GM12878 (cell line): ENCODE results near the gene FLACC1. TPM values are rescaled to one million over a fixed set of nuclear protein-coding genes. Genes with fewer than 3 reads are reported as not detected.
A peak's percentile ranks its signal among the peaks of the same experiment; 100 is the strongest.

Source experiments
- ATAC-seq: fragments of 200-7000 bp; cut with Tn5 transposase; 3 replicates; pipeline ENCODE4 v1.9.1; 2020; ENCODE audit warnings: mild to moderate bottlenecking, moderate library complexity
- BruUV-seq: library from RNA; stranded (reverse); fragments of 400-500 nt; replicated peaks from 2 replicates; lab custom pipeline; 2021; lab: Mats Ljungman, UMichigan
- CTCF ChIA-PET: fragments of 300-600 bp; sonication (Branson Sonifier 250); formaldehyde crosslinking; extraction: SDS; loops from one replicate; lab custom pipeline; 2021; ENCODE audit warnings: inconsistent platforms; lab: Yijun Ruan, JAX
- POLR2A ChIA-PET: fragments of 350-600 bp; formaldehyde crosslinking; extraction: SDS; loops from one replicate; lab custom pipeline; 2021; ENCODE audit warnings: inconsistent platforms; lab: Charles Lee
- RAD21 ChIA-PET: fragments of 300-600 bp; sonication (Branson Sonifier 250); formaldehyde crosslinking; loops from one replicate; lab custom pipeline; 2023; ENCODE audit warnings: antibody characterized with exemption; ENCODE audit not compliant: unreplicated experiment; lab: Charles Lee
- SMC1A ChIA-PET: fragments of 300-600 bp; sonication (Branson Sonifier 250); formaldehyde crosslinking; loops from one replicate; lab custom pipeline; 2023; ENCODE audit not compliant: unreplicated experiment, uncharacterized antibody; lab: Charles Lee
- DNase-seq: peaks from one replicate; pipeline ENCODE4 v3.0.0-alpha.2; 2011; ENCODE audit warnings: low read depth, low spot score
- FAIRE-seq: peaks from 3 replicates; lab custom pipeline; 2011; peaks lifted over from hg19 to GRCh38; lab: Jason Lieb, UNC
- H2AFZ ChIP-seq: 2 replicates; pipeline ENCODE4 v1.6.0; 2011; ENCODE audit warnings: low read depth, low read length, control low read depth; ENCODE audit not compliant: control insufficient read depth
- H3K27ac ChIP-seq: 2 replicates; pipeline ENCODE4 v1.5.1; 2011; ENCODE audit warnings: control low read depth; ENCODE audit not compliant: control insufficient read depth, insufficient read depth
- H3K27me3 ChIP-seq, 2 experiments: replicated peaks in 1 of 2; 2 replicates each; pipeline versions ENCODE4 v1.6.0 to v1.6.1; 2011; ENCODE audit warnings: low read length in 1 of 2; ENCODE audit not compliant: control insufficient read depth in 2 of 2, insufficient read depth in 2 of 2
- H3K36me3 ChIP-seq, 2 experiments: 2 replicates each; pipeline ENCODE4 v1.5.1; 2011; ENCODE audit warnings: low read length in 1 of 2; ENCODE audit not compliant: control insufficient read depth in 2 of 2, insufficient read depth in 2 of 2
- H3K4me1 ChIP-seq: 2 replicates; pipeline ENCODE4 v1.6.1; 2011; ENCODE audit warnings: mild to moderate bottlenecking, low read length, moderate library complexity, mixed read lengths; ENCODE audit not compliant: control insufficient read depth, insufficient read depth
- H3K4me2 ChIP-seq: 2 replicates; pipeline ENCODE4 v1.6.0; 2011; ENCODE audit warnings: control low read depth; ENCODE audit not compliant: control insufficient read depth, insufficient read depth
- H3K4me3 ChIP-seq: fragments of 200-600 bp; sonication (generic); 2 replicates; pipeline ENCODE4 v1.5.1; 2016
- H3K79me2 ChIP-seq: 2 replicates; pipeline ENCODE4 v1.6.0; 2011; ENCODE audit warnings: low read length; ENCODE audit not compliant: control insufficient read depth, insufficient read depth
- H3K9ac ChIP-seq: 2 replicates; pipeline ENCODE4 v1.8.0; 2011; ENCODE audit warnings: low read length, control low read depth, mixed read lengths; ENCODE audit not compliant: control insufficient read depth, insufficient read depth
- H3K9me3 ChIP-seq: replicated peaks from 3 replicates; pipeline ENCODE4 v1.5.1; 2011; ENCODE audit warnings: mild to moderate bottlenecking, low read length; ENCODE audit not compliant: control insufficient read depth, insufficient read depth
- H4K20me1 ChIP-seq: 2 replicates; pipeline ENCODE4 v1.6.0; 2011; ENCODE audit not compliant: control insufficient read depth, insufficient read depth
- DPF2 ChIP-seq: fragments of 450-650 bp; IDR thresholded peaks from 2 replicates; pipeline ENCODE4 v1.6.1; 2017; ENCODE audit warnings: mild to moderate bottlenecking
- NR2F1 ChIP-seq: fragments of 450-650 bp; conservative IDR thresholded peaks from 2 replicates; pipeline ENCODE4 v1.6.1; 2017; ENCODE audit warnings: mild to moderate bottlenecking
- RAD21 ChIP-seq: IDR thresholded peaks from 2 replicates; pipeline ENCODE4 v1.6.1; 2011; ENCODE audit warnings: mild to moderate bottlenecking, low read depth, low read length, moderate library complexity; ENCODE audit not compliant: insufficient read depth
- SPI1 ChIP-seq: IDR thresholded peaks from 2 replicates; pipeline ENCODE4 v1.6.1; 2011; ENCODE audit warnings: low read depth, mild to moderate bottlenecking, low read length, moderate library complexity, borderline replicate concordance; ENCODE audit not compliant: insufficient read depth
- WGBS: methylation state at CpG from one replicate; pipeline ENCODE4 v1.1.6; 2016; ENCODE audit warnings: low lambda C conversion rate; ENCODE audit not compliant: insufficient replicate concordance, insufficient coverage; ENCODE audit errors: missing lambda C conversion rate; 5-methylcytosine and 5-hydroxymethylcytosine counted together
- in situ Hi-C: fragments of 300-500 bp; cut with MboI; formaldehyde crosslinking; loops from 9 replicates; pipeline ENCODE4 v1.14.3; 2018; ENCODE audit warnings: mixed read lengths
- intact Hi-C: fragments of 100-400 bp; cut with micrococcal nuclease; formaldehyde crosslinking; loops from one replicate; pipeline ENCODE4 v1.14.2; 2022; ENCODE audit not compliant: unreplicated experiment
- polyA plus RNA-seq, 11 experiments: library from polyadenylated mRNA; depleted of rRNA in 4 of 11; unstranded in 6 of 11; stranded (reverse) in 5 of 11; fragments of >200 nt; fragmentation: Nextera tagmentation in 4 of 11; fragmentation: Illumina TruSeq in 1 of 11; extraction: Ambion mirVana in 4 of 11; extraction: Trizol in 1 of 11; gene quantifications; 1 replicate in 1 of 11; 2 replicates in 10 of 11; pipeline versions ENCODE4 v1.2.1 to v1.2.3, GENCODE V29; 2011 to 2016; ENCODE audit warnings: inconsistent platforms in 2 of 11, missing spikeins in 2 of 11, low read depth in 1 of 11
- total RNA-seq, 4 experiments: library from RNA; depleted of rRNA in 3 of 4; stranded (reverse); fragments of >200 nt in 3 of 4; fragmentation: Illumina TruSeq in 1 of 4; extraction: Trizol in 1 of 4; gene quantifications; 2 replicates each; pipeline versions ENCODE4 v1.2.1 to v1.2.3, GENCODE V29; 2013 to 2021
- TF ChIP-seq, protein P1 (sequence below), 3 experiments: IDR thresholded peaks in 2 of 3; conservative IDR thresholded peaks in 1 of 3; 2 replicates each; pipeline ENCODE4 v1.5.1; 2011; ENCODE audit warnings: low read depth in 3 of 3, low read length in 3 of 3, mild to moderate bottlenecking in 3 of 3, control low read depth in 2 of 3, moderate library complexity in 2 of 3, inconsistent platforms in 1 of 3, mixed read lengths in 1 of 3; ENCODE audit not compliant: control insufficient read depth in 2 of 3, insufficient read depth in 1 of 3; ENCODE audit errors: extremely low read depth in 1 of 3

The FLACC1 gene
- total and polyA plus RNA-seq, 10 of the 15 experiments (the other 5 are each of a cell fraction or from before 2014, with no cell fraction given): 0.08 to 0.54 (median 0.30) TPM; not detected in 2

DNA sequence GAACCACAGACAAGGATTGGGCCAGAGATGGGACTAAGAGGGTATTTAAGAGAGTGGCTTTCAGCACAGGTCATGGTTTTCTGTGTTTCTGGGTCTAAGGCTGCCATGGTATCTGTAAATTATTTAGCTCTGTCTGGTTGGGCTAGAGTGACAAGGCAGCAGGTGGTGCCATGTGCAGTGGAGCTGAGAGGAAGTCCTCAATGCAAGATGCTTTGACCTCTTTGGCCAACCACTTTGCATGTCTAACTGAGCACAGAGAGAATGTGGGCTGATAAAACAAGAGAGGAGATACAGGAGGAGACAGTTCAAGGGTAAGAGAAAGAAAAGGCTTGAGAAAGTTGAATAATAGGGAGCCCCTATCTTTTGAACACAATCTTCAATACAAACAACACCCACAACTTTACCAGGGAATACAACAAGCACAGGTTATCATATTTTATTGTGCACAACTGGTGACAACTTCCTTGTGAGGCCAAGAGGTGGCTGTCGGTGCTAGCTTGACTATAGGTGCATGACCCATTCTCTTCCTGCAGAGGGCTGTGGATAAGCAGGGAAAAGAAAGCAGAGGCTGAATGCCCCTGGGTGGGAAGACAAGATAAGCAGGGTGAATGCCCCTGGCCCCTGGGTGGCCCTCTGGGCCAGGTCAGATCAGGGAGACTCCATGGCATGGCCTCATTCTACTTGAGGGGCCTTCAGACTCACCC lies 12.3 kb downstream of the FLACC1 start:
- H3K4me1 ChIP-seq: no peaks in the 10 kb centered on the region
- peak; percentile 16 for DNase-seq
- no peaks in the 10 kb centered on the region for H4K20me1 ChIP-seq
- no peaks in the 10 kb centered on the region for H3K79me2 ChIP-seq
- no peak overlapping the region for H3K4me3 ChIP-seq
- peak; percentile 85 for ATAC-seq
- H3K4me2 ChIP-seq: no peak overlapping the region
- BruUV-seq: no TSS peak
- peak; percentile 45; the same call in 1 of the 2 replicates for TF ChIP-seq SPI1
- peak; percentile 47 for TF ChIP-seq RAD21
- TF ChIP-seq DPF2: no peak
- TF ChIP-seq, protein P1, sequence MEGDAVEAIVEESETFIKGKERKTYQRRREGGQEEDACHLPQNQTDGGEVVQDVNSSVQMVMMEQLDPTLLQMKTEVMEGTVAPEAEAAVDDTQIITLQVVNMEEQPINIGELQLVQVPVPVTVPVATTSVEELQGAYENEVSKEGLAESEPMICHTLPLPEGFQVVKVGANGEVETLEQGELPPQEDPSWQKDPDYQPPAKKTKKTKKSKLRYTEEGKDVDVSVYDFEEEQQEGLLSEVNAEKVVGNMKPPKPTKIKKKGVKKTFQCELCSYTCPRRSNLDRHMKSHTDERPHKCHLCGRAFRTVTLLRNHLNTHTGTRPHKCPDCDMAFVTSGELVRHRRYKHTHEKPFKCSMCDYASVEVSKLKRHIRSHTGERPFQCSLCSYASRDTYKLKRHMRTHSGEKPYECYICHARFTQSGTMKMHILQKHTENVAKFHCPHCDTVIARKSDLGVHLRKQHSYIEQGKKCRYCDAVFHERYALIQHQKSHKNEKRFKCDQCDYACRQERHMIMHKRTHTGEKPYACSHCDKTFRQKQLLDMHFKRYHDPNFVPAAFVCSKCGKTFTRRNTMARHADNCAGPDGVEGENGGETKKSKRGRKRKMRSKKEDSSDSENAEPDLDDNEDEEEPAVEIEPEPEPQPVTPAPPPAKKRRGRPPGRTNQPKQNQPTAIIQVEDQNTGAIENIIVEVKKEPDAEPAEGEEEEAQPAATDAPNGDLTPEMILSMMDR (IDR thresholded peaks at IDR 0.05 in 2 of 3, conservative IDR thresholded peaks at IDR 0.05 in 1 of 3; ENCODE audit: control insufficient read depth in 2 of 3, extremely low read depth in 1 of 3, insufficient read depth in 1 of 3, low read depth in 3 of 3, low read length in 3 of 3): peak; percentile 18 to 37 (median 18); a peak in 4 of 6 replicates
- peak; percentile 51 for TF ChIP-seq NR2F1
- ChIA-PET RAD21 (no interaction called here), SMC1A (interaction anchor here (0.6 to 2.0 kb wide), 5 partner anchors 17 to 439 kb away, joined by 3 to 4 read pairs (median 3); no protein-coding TSS in a partner anchor), POLR2A (interaction anchor here (0.6 kb wide), 1 partner anchor 98 kb away, joined by 3 read pairs; no protein-coding TSS in a partner anchor), CTCF (interaction anchor here (0.5 to 2.2 kb wide), 3 partner anchors 9 to 272 kb away, joined by 3 to 12 read pairs (median 4); no protein-coding TSS in a partner anchor)
- H2AFZ ChIP-seq: no peak overlapping the region
- intact Hi-C loops: no loop called here
- H3K9ac ChIP-seq: no peak overlapping the region
- H3K36me3 ChIP-seq: no peaks in the 10 kb centered on the region
- no peak overlapping the region for H3K27ac ChIP-seq
- no peaks in the 10 kb centered on the region for H3K27me3 ChIP-seq
- in situ Hi-C loops: no loop called here
- no peaks in the 10 kb centered on the region; the same call in 2 of the 3 replicates for H3K9me3 ChIP-seq
- FAIRE-seq: peak; percentile 59
- 0% methylated on average over 1 of the region's 1 CpG for WGBS
